ENCODE measurements around the gene YBX3. TPM values are rescaled to one million over a fixed set of nuclear protein-coding genes. Genes with fewer than 3 reads are reported as not detected.
A peak's percentile ranks its signal among the peaks of the same experiment; 100 is the strongest.

Gene YBX3
- total and polyA plus RNA-seq, 2 of the 4 experiments (the other 2 are of a cell fraction): 33.7 to 132 TPM

- BruUV-seq (replicated peaks): TSS peak; percentile 26
- H2AK9ac ChIP-seq (replicated peaks; ENCODE audit: low read depth, low read length, poor library complexity): no peak overlapping the region
- DNase-seq: no peak
- H3K4me3 ChIP-seq (ENCODE audit: insufficient read depth, low read depth, low read length): peak overlapping the region; percentile 83
- H3K9ac ChIP-seq (ENCODE audit: low read depth, low read length): peak overlapping the region; percentile 78
- WGBS, 2 experiments (ENCODE audit: extremely low coverage in 2 of 2, insufficient read length in 1 of 2): no CpG with 5 or more reads among the region's 3 CpGs
- peak overlapping the region; percentile 39; the same call in 1 of the 2 replicates for H3K4ac ChIP-seq (ENCODE audit: low read depth, low read length)
- H2BK15ac ChIP-seq (ENCODE audit: low read depth, low read length): peak overlapping the region; percentile 35; the same call in 1 of the 3 replicates
- peaks cover 4 to 37% of the 10 kb centered on the region in 2 experiments for H3K79me1 ChIP-seq (ENCODE audit: low read depth in 1 of 2, low read length in 2 of 2)
- H3K18ac ChIP-seq (ENCODE audit: low read depth, low read length): peak overlapping the region; percentile 18
- TF ChIP-seq CHD1 (IDR thresholded peaks at IDR 0.05; ENCODE audit: low read depth, low read length) (peak; percentile 81; the same call in 1 of the 2 replicates), MAZ (IDR thresholded peaks at IDR 0.05; ENCODE audit: borderline replicate concordance, low read depth, low read length) (no peak)
- peak overlapping the region; percentile 60 for H2AK5ac ChIP-seq (ENCODE audit: low read depth, low read length)
- H4K8ac ChIP-seq (ENCODE audit: low read depth in 2 of 2, low read length in 2 of 2): peak overlapping the region in 1 of 2 experiments; percentile 6; a peak in 1 of 4 replicates
- H3K27me3 ChIP-seq (ENCODE audit: control insufficient read depth, insufficient read depth, low read length): no peaks in the 10 kb centered on the region
- peak overlapping the region; percentile 80 for H3K23ac ChIP-seq (ENCODE audit: low read depth, low read length)
- H2BK20ac ChIP-seq (ENCODE audit: low read depth, low read length): no peak overlapping the region
- H3K4me2 ChIP-seq (ENCODE audit: low read depth, low read length): peak overlapping the region; percentile 91
- H4K20me1 ChIP-seq (ENCODE audit: insufficient read depth, low read length): peaks cover 30% of the 10 kb centered on the region
- H3K4me1 ChIP-seq (ENCODE audit: control insufficient read depth, insufficient read depth, low read length): peaks cover 6% of the 10 kb centered on the region
- no peak overlapping the region for H2AFZ ChIP-seq (replicated peaks; ENCODE audit: low read length, poor library complexity)
- dilution Hi-C loops (cut with HindIII; ENCODE audit: low sequenced_read_pairs, unreplicated experiment): no loop called here
- no peak overlapping the region for H4K91ac ChIP-seq (ENCODE audit: insufficient read depth, low read depth, low read length)
- 0 out of 2 replicates have a peak overlapping the region, but pooled peaks have one; percentile 2 for H2BK120ac ChIP-seq (ENCODE audit: low read depth, low read length)
- H3K36me3 ChIP-seq (ENCODE audit: control insufficient read depth, insufficient read depth, low read length): no peaks in the 10 kb centered on the region; the same call in 1 of the 2 replicates
- peaks cover 6% of the 10 kb centered on the region for H3K9me1 ChIP-seq (ENCODE audit: insufficient read depth, low read length)
- POLR2A ChIA-PET (ENCODE audit: unreplicated experiment): no interaction called here
- in situ Hi-C loops (cut with MboI; ENCODE audit: low sequenced_read_pairs): no loop called here
- H3K9me3 ChIP-seq (ENCODE audit: control insufficient read depth, insufficient read depth, low read length): no peaks in the 10 kb centered on the region
- ATAC-seq (ENCODE audit: low read depth): no peak
- CTCF ChIA-PET: interaction anchor here (1.5 kb wide), 1 partner anchor 10 kb away, joined by 3 read pairs; no protein-coding TSS in a partner anchor
- intact Hi-C loops (cut with micrococcal nuclease): loop anchor here (1.0 kb wide), 1 partner anchor 108 kb away; the partner anchor contains the start of gene MAGOHB
- peak overlapping the region; percentile 2 for H4K5ac ChIP-seq (ENCODE audit: low read depth, low read length)
- peak overlapping the region; percentile 77 for H2BK5ac ChIP-seq (ENCODE audit: low read depth, low read length, poor library complexity, severe bottlenecking)
- no peak overlapping the region for H3K56ac ChIP-seq (ENCODE audit: extremely low read depth, insufficient read depth, low read length)
- H3K27ac ChIP-seq (ENCODE audit: insufficient read depth, low read length): peak overlapping the region; percentile 56; the same call in 1 of the 2 replicates
- H3K14ac ChIP-seq (replicated peaks; ENCODE audit: low read depth, low read length): peak overlapping the region; percentile 56; the same call in 1 of the 2 replicates
Measured at GRCh38 chr12:10720974-10721650, 2.0 kb downstream of the YBX3 start.

Data from IMR-90 (cell line).